Glomerular endothelial cell (primary cell): ENCODE data around the gene KRTAP5-7. TPM values are rescaled to one million over a fixed set of nuclear protein-coding genes. Genes with fewer than 3 reads are reported as not detected.
"Not testable (repeated sequence)": the region's sequence is repeated elsewhere in the genome, so short reads cannot be mapped to it uniquely, and the experiment has no call there.

Experiments
- DNase-seq: peaks from one replicate; pipeline ENCODE4 v3.0.0-alpha.2; 2011; ENCODE audit warnings: low read depth, low spot score; ENCODE audit errors: extremely low read depth
- total RNA-seq: library from RNA; depleted of rRNA; stranded (reverse); fragments of >200 nt; gene quantifications from 2 replicates; pipeline ENCODE4 v1.2.3, GENCODE V29; 2015

KRTAP5-7 gene, protein sequence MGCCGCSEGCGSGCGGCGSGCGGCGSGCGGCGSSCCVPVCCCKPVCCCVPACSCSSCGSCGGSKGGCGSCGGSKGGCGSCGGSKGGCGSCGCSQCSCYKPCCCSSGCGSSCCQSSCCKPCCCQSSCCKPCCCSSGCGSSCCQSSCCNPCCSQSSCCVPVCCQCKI
- total RNA-seq = not detected in 2 replicates

DNA sequence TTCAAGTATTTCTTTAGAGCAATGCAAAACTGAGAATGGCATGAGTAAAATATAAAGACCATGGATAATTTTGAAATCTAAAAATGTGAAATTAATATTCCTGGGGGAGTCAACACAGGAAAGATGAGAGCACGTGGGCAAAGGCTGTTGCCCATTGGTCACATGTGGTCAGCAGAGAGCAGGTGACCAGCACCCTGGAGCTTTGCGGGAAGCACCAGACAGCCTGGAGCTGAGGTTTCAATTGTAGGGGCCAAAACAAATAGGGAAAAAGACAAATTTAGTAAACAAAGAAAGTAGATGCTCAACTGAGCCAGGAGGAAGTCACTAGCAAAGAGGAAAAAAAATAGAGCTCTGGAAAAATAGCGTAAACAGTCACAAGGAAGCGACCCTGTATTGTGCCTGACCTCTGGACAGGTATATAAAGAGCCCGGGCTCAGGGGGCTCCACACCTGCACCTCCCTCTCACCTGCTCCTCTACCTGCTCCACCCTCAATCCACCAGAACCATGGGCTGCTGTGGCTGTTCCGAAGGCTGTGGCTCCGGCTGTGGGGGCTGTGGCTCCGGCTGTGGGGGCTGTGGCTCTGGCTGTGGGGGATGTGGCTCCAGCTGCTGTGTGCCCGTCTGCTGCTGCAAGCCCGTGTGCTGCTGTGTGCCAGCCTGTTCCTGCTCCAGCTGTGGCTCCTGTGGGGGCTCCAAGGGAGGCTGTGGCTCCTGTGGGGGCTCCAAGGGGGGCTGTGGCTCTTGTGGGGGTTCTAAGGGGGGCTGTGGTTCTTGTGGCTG, at the start of gene KRTAP5-7:
Gene KRTAP5-7, plus strand, starts transcription at position 472 of the 780 bp plus-strand sequence. Its CDS starts 34 bp downstream, at position 506.
- DNase-seq = not testable (repeated sequence)

DNA sequence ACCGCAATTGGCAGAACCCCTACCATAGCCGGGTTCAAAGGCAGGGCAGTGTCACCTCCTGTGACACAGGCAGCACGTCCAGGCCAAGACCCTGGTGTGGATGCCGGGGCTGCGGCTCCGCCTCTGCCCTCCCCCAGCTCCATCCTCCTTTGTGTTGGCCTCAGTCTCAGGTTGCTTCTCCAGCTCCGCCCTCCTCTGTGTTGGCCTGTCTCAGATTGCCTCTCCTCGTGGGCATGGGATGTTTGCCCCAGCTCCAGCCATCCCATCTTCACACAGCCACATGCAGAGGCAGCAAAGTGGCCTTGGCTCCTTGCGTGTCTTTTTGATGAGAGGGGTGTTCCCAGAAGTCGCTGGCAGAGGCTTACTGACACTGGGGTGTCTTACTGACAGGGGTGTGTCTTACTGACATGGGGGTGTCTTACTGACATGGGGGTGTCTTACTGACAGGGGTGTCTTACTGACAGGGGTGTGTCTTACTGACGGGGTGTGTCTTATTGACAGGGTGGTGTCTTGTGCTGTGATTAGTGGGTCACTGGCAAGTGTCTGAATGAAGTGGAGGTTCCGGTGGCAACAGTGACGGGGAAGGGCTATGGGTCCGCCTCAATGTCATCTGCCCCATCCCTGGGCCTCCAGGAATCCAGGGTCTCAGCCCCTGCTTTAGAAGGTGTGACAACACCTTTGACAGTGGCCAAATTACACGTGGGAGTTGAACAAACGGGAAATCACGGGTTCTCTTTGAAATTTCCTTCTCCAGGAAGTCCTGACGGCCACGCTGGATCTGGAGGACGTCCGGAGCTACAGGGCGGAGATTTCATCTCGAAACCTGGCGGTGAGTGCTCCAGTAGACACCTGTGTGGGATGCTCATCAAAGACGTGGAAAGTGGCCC, 49.2 kb upstream of the KRTAP5-7 start:
- DNase-seq = no peak

DNA sequence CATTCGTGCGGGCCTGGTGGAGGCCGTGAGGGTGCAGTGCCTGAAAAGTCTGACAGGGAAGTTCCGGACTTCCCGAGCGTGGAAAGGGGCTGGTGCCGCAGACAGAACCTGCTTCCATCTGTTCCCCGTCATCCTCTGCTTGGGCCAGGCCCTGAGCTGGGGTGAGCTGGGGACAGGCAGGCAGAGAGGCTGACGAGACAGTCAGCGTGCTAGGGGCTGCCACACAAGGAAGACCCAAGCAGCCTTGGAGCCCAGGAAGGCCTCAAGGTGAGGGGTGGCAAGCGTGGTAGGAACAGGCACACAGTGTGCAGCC, 48.6 kb upstream of the KRTAP5-7 start:
- no peak for DNase-seq

DNA sequence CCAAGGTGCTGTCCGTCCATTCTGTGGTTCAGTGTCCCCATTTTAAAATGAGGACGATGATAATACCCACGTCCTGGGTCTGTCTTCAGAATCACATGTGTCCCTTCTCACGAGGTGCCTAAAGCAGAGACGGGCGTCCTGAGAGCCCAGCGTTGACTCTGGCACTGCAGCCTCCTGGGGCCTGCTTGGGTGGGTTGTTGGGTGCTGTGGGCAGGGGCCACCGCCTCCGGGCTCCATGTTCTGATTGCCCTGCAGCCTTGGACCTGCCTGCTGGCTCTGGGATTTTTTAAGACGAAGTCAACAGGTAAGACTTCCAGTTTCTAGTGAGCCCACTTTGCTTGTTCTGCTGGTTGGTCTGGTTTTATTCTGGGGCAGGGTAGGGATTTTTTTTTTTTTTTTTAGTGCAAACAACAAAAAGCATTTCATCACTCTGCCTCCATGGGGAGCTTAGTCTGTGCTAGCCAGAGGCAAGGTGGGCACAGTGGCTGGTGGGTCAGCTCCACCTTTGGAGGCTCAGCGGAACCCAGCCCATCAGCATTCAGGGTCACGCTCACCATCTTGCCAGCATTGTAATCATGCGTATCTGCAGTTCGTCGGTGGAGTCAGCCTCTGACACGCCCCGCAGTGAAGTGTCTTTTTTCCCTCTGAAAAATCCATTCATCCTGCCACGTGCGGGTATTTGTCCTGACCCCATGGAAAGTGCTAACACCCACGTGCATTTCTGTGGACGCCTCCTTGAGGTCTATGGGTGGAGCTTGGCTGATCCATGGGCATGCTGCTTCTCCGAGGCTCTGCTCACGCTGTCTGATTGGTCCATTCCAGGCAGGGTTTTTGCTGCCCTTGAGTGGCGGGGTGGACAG, 45.7 kb upstream of the KRTAP5-7 start:
- DNase-seq = no peak

DNA sequence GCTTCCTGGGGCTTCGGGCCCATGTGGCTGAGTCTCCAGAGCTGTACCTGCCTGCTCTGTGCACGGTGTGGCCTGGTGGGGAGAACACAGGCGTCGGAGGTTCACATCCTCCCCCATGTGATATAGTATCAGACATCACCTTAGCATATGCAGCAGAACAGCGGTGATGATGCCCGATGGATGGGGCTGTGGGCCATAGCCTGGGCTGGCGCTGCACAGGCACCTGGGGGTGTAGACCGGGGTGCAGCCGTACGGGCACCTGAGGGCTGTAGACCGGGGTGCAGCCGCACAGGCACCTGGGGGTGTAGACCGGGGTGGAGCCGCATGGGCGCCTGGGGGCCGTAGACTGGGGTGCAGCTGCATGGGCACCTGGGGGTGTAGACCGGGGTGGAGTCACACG, 44.9 kb upstream of the KRTAP5-7 start:
- no peak for DNase-seq

DNA sequence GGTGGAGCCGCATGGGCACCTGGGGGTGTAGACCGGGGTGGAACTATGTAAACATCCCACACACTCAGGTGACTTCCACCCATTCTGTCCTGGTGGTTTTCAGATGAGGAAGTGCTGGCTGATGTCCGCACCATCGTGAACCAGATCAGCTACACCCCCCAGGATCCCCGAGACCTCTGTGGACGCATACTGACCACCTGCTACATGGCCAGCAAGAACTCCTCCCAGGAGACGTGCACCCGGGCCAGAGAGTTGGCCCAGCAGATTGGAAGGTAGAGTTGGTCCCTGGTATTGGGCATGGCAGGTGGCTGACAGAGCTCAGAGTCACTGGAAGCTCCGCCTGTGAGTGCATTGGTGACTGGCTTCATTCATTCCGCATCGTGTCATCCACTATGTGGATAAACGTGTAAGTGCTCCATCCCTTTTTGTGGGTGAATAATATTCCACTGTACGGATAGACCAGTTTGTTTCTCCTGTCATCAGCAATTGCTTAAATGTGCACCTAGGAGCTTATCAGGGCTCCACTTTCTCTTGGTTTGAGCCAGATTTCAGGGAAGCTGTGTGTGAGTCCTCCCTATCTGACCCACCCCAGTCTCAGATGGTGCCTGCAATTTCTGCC, 44.2 kb upstream of the KRTAP5-7 start:
- DNase-seq = no peak

DNA sequence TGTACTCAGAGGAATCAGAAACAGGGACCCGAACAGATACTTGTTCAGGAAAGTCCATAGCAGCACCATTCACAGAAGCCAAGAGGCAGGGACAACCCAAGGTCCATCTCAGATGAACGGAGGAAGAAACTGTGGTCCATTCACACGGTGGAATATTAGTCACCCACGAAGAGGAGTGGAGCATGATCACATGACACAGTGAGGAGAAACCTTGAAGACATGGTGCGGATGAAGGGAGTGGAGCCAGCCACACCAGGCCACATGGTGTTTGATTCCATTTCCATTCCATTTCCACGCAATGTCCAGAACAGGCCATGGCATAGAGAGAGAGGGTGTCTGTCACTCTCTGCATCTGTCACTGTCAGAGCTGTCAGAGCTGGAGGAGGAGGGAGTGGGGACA, 43.4 kb upstream of the KRTAP5-7 start:
- no peak for DNase-seq

DNA sequence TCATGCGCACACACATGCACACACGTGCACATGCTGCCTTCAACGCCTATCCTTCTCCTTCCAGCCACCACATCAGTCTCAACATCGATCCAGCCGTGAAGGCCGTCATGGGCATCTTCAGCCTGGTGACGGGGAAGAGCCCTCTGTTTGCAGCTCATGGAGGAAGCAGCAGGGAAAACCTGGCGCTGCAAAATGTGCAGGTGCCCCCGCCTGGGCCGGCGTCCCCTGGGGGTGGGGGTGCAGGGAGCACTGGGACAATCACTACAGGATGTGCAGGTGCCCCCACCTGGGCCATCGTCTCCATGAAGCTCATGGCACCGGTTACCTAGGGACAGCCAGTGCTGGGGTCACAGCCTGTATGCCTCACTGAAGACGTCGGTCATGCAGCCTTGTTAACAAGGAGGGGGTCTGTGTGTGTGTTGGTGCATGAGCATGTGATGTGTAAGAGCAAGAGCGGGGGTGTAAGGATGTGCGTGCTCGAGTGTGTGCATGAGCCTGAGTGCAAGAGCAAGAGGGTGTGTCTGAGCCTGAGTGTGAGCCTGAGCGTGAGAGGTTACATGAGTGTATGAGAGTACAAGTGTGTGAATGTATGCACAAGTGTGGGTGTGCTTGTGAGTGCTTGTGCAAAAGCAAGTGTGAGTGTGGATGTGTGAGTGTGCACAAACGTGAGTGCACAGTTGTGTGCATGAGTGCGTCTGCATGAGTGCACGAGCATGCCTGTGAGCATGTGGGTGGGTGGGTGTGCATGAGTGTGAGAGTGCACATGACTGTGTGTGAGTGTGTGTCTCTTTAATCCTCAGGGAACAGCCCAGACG, 42.6 kb upstream of the KRTAP5-7 start:
- DNase-seq = no peak

DNA sequence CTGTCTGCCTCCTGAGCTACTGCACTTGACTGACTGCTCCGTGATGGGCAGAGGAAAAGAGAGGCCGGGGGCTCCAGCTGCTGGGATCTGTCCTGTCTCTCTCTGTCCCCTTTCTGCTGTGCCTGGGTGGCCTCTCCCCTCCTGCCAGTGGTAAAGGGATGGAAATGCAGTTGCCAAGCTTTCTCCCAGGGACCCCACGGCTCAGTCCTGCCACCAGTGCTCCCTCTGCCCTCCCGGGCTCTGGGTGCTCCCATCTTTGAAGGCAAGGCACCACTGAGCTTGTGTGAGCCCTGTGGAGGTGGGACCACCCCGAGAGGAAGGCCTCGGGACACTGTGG, 42.0 kb upstream of the KRTAP5-7 start:
- no peak for DNase-seq

DNA sequence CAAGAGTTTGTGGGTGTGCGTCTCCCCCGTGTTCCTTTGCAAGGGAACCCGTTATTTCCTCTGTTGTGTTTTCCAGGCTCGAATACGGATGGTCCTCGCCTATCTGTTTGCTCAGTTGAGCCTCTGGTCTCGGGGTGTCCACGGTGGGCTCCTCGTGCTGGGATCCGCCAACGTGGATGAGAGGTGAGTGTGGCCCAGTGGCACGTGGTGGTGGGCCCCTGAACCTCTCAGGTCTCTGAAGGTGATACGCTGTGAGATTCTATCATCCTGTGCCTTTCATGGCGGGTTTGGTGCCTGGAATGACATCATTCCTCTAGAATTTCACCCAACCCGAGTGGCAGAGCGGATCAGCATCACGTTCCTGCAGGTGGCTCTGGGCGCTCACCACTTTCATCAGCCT, 41.6 kb upstream of the KRTAP5-7 start:
- no peak for DNase-seq

DNA sequence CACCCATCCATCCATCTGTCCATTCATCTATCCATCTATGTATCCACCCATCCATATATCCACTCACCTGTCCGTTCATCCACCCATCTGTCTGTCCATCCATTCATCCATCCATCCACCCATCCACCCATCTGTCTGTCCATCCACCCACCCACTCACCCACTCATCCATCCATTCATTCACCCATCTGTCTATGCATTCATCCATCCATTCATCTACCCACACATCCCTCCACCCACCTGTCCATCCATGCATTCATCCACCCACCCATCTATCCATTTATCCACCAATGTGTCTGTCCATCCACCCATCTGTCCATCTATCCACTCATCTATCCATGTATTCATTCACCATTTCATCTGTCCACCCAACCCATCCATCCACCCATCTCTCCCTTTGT, 40.7 kb upstream of the KRTAP5-7 start:
- DNase-seq = no peak

DNA sequence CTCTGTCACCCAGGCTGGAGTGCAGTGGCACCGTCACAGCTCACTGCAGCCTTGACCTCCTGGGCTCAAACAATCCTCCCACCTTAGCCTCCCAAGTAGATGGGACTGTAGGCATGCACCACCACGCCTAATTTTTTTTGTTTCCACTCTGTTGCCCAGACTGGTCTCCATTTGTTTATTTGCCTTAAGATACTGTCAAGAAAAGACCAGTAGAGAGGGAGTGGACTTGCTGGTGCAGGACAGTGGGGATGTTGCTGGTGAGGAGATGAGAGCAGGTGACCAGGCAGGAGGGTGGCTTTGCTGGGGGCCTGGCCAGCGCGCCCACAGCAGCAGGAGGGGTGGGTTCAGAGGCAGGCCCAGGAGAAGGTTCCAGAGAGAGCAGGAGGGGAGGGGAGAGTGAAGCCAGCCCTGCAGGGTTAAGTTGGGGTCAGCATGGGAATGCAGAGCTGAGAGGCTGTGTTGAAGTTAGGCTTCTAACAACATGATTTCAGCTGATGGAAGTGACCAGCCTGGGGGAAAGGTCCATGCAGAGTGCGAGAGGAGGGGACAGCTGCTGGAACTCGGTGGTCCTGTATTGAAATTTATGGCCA, 38.3 kb upstream of the KRTAP5-7 start:
- DNase-seq = no peak

DNA sequence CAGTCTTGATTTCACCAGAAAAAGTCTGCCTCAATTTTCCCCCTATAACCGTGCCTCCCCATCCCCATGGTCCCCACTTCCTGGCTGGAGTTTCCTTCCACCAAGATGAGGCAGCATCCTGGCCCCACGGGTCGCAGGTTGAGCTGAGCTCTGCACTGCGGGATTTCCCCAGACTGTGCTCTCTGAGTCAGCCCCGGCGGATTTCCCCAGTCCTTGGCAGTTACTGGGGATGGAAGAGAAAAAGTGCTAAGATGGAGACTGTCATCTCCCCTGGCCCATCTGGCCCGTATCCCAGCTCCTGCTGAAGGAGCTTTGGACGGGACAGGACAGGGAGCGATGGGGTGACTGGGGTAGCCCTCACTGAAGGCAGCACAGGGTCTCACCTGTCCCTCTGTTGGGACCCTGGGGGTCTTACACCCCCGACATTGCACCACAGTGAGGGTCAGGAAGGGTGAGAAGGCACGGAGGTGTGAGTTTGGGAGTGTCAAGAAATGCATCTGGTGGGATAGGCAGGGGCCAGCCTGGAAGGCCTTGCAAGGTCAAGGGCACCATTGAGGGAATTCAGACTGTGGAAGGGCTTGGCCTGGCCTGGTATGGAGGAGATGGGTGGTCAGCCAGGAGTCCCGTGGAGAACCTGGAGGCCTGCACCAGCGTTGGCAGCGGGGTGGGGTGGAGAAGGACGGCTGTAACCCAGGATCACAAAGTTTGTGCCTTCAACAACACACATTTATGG, 37.6 kb upstream of the KRTAP5-7 start:
- peak; percentile 48 for DNase-seq

DNA sequence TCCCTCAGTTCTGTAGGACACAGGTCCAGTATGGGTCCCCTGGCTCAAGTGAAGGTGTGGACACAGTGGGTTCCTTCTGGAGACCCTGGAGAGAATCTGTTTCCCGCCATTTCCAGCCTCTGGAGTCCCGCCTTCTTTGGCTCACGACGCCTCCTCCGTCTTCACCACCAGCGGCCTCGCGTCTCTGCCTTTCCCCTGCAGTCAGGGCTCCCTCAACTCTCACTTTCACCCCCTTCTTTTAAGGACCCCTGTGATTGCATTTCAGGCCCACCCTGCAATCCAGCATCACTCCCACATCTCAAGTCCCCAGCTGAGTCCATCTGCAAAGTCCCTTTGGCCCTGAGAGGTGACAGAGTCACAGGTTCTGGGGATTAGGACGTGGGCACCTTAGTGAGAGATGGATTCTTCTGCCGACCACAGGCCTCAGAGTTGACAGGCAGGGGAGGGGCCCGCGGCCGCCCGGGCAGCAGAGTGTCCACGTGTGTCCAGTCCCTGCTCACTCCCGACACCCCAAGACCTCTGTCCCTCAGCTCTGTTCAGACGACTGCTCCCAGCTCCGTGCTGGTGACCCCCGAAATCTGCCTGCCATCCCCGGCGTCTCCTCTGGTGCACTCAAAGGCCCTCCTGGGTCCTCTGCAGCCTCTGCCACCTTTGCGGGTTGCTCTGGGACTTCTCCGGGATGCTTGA, 36.9 kb upstream of the KRTAP5-7 start:
- no peak for DNase-seq

DNA sequence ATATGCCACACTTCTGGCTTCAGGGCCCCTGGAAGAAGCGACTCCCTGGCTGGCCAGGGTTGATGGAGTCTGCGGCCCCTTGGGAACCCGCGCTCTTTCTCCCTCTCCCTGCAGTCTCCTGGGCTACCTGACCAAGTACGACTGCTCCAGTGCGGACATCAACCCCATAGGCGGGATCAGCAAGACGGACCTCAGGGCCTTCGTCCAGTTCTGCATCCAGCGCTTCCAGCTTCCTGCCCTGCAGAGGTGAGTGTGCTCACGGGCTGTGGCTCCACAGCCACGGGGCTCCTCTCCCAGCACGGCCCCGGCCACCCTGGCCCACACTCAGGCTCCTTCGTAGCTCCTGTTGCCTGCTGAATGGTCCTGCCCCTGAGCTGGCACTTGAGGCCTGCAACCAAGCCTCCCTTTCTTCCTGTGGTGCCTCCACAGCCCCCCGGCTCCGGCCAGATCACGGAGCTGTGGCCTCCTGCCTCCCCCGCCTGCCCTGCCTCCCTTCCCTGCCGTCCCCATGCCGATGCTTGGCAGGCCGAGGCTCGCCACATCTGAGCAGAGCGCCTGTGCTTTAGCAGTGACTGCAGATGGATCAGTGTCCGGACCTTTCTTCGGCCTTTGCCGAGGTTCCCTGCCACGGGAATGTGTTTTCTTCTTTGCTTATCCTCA, 36.2 kb upstream of the KRTAP5-7 start:
- no peak for DNase-seq

DNA sequence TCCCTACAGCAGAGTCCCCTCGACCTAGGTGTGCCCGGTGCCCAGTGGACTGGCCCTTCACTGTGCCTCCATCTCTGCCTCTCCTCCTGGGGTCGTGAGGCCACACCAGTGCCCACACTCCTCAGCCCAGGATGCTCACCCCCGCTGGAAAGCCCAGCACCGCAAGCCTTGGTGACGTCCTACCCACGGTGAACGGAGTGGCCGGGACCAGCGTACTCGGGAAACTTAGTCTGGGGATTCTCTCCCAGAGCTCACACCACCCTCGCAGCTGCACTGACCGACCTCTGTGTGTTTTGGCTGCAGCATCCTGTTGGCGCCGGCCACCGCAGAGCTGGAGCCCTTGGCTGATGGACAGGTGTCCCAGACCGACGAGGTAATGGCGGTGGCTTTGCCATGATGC, 35.5 kb upstream of the KRTAP5-7 start:
- DNase-seq = no peak

DNA sequence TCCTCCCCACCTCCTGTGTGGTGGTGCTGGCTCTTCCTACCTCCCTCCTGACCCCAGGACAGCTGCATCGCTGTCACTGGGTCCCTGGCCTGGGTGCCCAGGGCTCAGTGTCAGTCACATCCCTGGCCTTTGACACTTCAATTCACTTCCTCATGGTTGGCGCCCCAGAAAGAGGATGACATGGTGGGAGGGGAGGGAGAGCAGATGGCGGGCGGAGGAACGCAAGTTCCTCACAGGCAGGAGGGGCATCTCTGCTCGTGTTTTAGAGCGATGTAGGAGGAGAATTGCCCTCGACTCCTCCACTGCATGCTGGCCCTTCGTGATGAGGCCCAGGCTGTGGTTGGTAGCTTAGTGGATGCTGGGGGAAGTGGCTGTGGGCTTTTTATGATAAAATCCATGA, 35.1 kb upstream of the KRTAP5-7 start:
- no peak for DNase-seq
